ENCODE results near the gene FAM184A. TPM values are rescaled to one million over a fixed set of nuclear protein-coding genes. Genes with fewer than 3 reads are reported as not detected.
"Not testable (repeated sequence)": the region's sequence is repeated elsewhere in the genome, so short reads cannot be mapped to it uniquely, and the experiment has no call there.

FAM184A gene
- polyA plus RNA-seq, 1 experiment: not detected

GRCh38 chr6:119125576-119125975 is 47.1 kb upstream of the FAM184A start:
- ChIA-PET CTCF (interaction anchor here (0.6 kb wide), 1 partner anchor 1410 kb away, joined by 3 read pairs; no protein-coding TSS in a partner anchor), POLR2A (no interaction called here)
- H3K27me3 ChIP-seq (ENCODE audit: control insufficient read depth, insufficient read depth, low read length): no peaks in the 10 kb centered on the region
- no peaks in the 10 kb centered on the region for H3K36me3 ChIP-seq (ENCODE audit: control insufficient read depth, insufficient read depth, low read length)
- no peak for DNase-seq (ENCODE audit: low read depth)
- no peak overlapping the region for H3K4me3 ChIP-seq (ENCODE audit: low read depth, low read length)
- no peak for TF ChIP-seq CTCF (IDR thresholded peaks at IDR 0.05; ENCODE audit: insufficient read depth, low read depth, low read length)

- no peak for TF ChIP-seq CTCF (IDR thresholded peaks at IDR 0.05; ENCODE audit: insufficient read depth, low read depth, low read length)
- POLR2A ChIA-PET: no interaction called here
- no peak for DNase-seq (ENCODE audit: low read depth)
- H3K27me3 ChIP-seq (ENCODE audit: control insufficient read depth, insufficient read depth, low read length): no peaks in the 10 kb centered on the region
- H3K4me3 ChIP-seq (ENCODE audit: low read depth, low read length): no peak overlapping the region
- CTCF ChIA-PET: interaction anchor here (0.7 kb wide), 1 partner anchor 24 kb away, joined by 3 read pairs; no protein-coding TSS in a partner anchor
- no peaks in the 10 kb centered on the region for H3K36me3 ChIP-seq (ENCODE audit: control insufficient read depth, insufficient read depth, low read length)
Measured at GRCh38 chr6:119124079-119124824, 45.8 kb upstream of the FAM184A start.

- ChIA-PET POLR2A (interaction anchor here (0.5 to 0.6 kb wide), 2 partner anchors 20 to 119 kb away, joined by 3 to 19 read pairs; no protein-coding TSS in a partner anchor), CTCF (no interaction called here)
- no peak for TF ChIP-seq CTCF (IDR thresholded peaks at IDR 0.05; ENCODE audit: insufficient read depth, low read depth, low read length)
- no peak for DNase-seq (ENCODE audit: low read depth)
- H3K36me3 ChIP-seq (ENCODE audit: control insufficient read depth, insufficient read depth, low read length): no peaks in the 10 kb centered on the region
- no peak overlapping the region for H3K4me3 ChIP-seq (ENCODE audit: low read depth, low read length)
- H3K27me3 ChIP-seq (ENCODE audit: control insufficient read depth, insufficient read depth, low read length): no peaks in the 10 kb centered on the region
Measured at GRCh38 chr6:119122336-119122735, 43.9 kb upstream of the FAM184A start.

GRCh38 chr6:119121367-119121766 is 42.9 kb upstream of the FAM184A start:
- ChIA-PET CTCF (interaction anchor here (0.8 to 1.2 kb wide), 2 partner anchors 8 to 11 kb away, joined by 3 to 7 read pairs; no protein-coding TSS in a partner anchor), POLR2A (no interaction called here)
- no peak for DNase-seq (ENCODE audit: low read depth)
- Histone ChIP-seq H3K4me3 (ENCODE audit: low read depth, low read length) (no peak overlapping the region), H3K27me3 (ENCODE audit: control insufficient read depth, insufficient read depth, low read length) (no peaks in the 10 kb centered on the region), H3K36me3 (ENCODE audit: control insufficient read depth, insufficient read depth, low read length) (no peaks in the 10 kb centered on the region)
- TF ChIP-seq CTCF (IDR thresholded peaks at IDR 0.05; ENCODE audit: insufficient read depth, low read depth, low read length): no peak

- DNase-seq (ENCODE audit: low read depth): peak; percentile 17
- no peak overlapping the region for H3K4me3 ChIP-seq (ENCODE audit: low read depth, low read length)
- POLR2A ChIA-PET: no interaction called here
- CTCF ChIA-PET: interaction anchor here (1.2 kb wide), 1 partner anchor 9 kb away, joined by 4 read pairs; no protein-coding TSS in a partner anchor
- TF ChIP-seq CTCF (IDR thresholded peaks at IDR 0.05; ENCODE audit: insufficient read depth, low read depth, low read length): no peak
- no peaks in the 10 kb centered on the region for H3K36me3 ChIP-seq (ENCODE audit: control insufficient read depth, insufficient read depth, low read length)
- H3K27me3 ChIP-seq (ENCODE audit: control insufficient read depth, insufficient read depth, low read length): no peaks in the 10 kb centered on the region
Measured at GRCh38 chr6:119119989-119120388, 41.5 kb upstream of the FAM184A start.

GRCh38 chr6:119119062-119119461 is 40.6 kb upstream of the FAM184A start:
- H3K36me3 ChIP-seq (ENCODE audit: control insufficient read depth, insufficient read depth, low read length); DNase-seq (ENCODE audit: low read depth); H3K27me3 ChIP-seq (ENCODE audit: control insufficient read depth, insufficient read depth, low read length); POLR2A ChIA-PET; H3K4me3 ChIP-seq (ENCODE audit: low read depth, low read length): not testable (repeated sequence)
- CTCF ChIA-PET: interaction anchor here (1.2 kb wide), 1 partner anchor 8 kb away, joined by 4 read pairs; no protein-coding TSS in a partner anchor
